DOHH2 (cell line): ENCODE results near the gene ZNF469.

Source experiments
- EZH2phosphoT487 ChIP-seq: fragments of 200-600 bp; sonication (generic); IDR thresholded peaks from 2 replicates; pipeline ENCODE4 v1.6.1; 2017; ENCODE audit warnings: borderline replicate concordance, mild to moderate bottlenecking, antibody characterized with exemption, low read length, moderate library complexity, mixed read lengths
- TF ChIP-seq, protein P1 (sequence below): fragments of 200-600 bp; sonication (generic); IDR thresholded peaks from one replicate; pipeline ENCODE4 v1.5.1; 2014; ENCODE audit warnings: antibody characterized with exemption, mild to moderate bottlenecking, low read depth, low read length; ENCODE audit not compliant: poor library complexity, severe bottlenecking

GRCh38 chr16:88368994-88369393 lies 13.8 kb upstream of the ZNF469 start:
- TF ChIP-seq, protein P1, sequence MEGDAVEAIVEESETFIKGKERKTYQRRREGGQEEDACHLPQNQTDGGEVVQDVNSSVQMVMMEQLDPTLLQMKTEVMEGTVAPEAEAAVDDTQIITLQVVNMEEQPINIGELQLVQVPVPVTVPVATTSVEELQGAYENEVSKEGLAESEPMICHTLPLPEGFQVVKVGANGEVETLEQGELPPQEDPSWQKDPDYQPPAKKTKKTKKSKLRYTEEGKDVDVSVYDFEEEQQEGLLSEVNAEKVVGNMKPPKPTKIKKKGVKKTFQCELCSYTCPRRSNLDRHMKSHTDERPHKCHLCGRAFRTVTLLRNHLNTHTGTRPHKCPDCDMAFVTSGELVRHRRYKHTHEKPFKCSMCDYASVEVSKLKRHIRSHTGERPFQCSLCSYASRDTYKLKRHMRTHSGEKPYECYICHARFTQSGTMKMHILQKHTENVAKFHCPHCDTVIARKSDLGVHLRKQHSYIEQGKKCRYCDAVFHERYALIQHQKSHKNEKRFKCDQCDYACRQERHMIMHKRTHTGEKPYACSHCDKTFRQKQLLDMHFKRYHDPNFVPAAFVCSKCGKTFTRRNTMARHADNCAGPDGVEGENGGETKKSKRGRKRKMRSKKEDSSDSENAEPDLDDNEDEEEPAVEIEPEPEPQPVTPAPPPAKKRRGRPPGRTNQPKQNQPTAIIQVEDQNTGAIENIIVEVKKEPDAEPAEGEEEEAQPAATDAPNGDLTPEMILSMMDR: no peak
- TF ChIP-seq EZH2phosphoT487: no peak
